T-cell (primary cell): ENCODE data around the gene CCDC157. TPM values are rescaled to one million over a fixed set of nuclear protein-coding genes. Genes with fewer than 3 reads are reported as not detected.

Experiments used
- ATAC-seq, 4 experiments: fragments of 200-7000 bp in 3 of 4; fragments of 150-1000 bp in 1 of 4; cut with Tn5 transposase; replicated peaks in 1 of 4; 1 replicate in 3 of 4; 2 replicates in 1 of 4; pipeline ENCODE4 v1.10.0; 2021; ENCODE audit warnings: moderate library complexity in 3 of 4, mild to moderate bottlenecking in 2 of 4, moderate number of reproducible peaks in 1 of 4
- CTCF ChIA-PET, 2 donors: fragments of 300-600 bp; sonication (Branson Sonifier 250); formaldehyde crosslinking; loops; one replicate each; lab custom pipeline; 2022; ENCODE audit warnings: antibody characterized with exemption in 2 of 2; lab: Charles Lee
- POLR2A ChIA-PET, 2 donors: fragments of 300-600 bp; sonication (Branson Sonifier 250); formaldehyde crosslinking; loops; one replicate each; lab custom pipeline; 2022; ENCODE audit warnings: antibody characterized with exemption in 2 of 2; lab: Charles Lee
- DNase-seq, 35 experiments: peaks; one replicate each; pipeline versions ENCODE4 v3.0.0 to v3.0.0-alpha.2; 2013 to 2023
- H3K27ac ChIP-seq: one replicate; pipeline ENCODE4 v1.5.1; 2013; ENCODE audit warnings: low read length
- H3K27me3 ChIP-seq, 2 experiments: replicated peaks in 1 of 2; 1 replicate in 1 of 2; 2 replicates in 1 of 2; pipeline versions ENCODE4 v1.6.1 to v1.7.0; 2013; ENCODE audit warnings: low read length in 1 of 2, mixed read lengths in 1 of 2; ENCODE audit not compliant: control insufficient read depth in 2 of 2, insufficient read depth in 2 of 2; ENCODE audit errors: extremely low read depth in 1 of 2
- H3K36me3 ChIP-seq, 2 donors: 1 replicate in 1 of 2; 2 replicates in 1 of 2; pipeline versions ENCODE4 v1.6.1 to v1.7.0; 2013; ENCODE audit warnings: low read length in 1 of 2; ENCODE audit not compliant: control insufficient read depth in 2 of 2, insufficient read depth in 1 of 2; ENCODE audit errors: extremely low read depth in 1 of 2
- H3K4me1 ChIP-seq, 2 experiments: 1 replicate in 1 of 2; 2 replicates in 1 of 2; pipeline versions ENCODE4 v1.6.1 to v1.7.0; 2013; ENCODE audit warnings: low read length in 2 of 2, mixed read lengths in 1 of 2; ENCODE audit not compliant: insufficient read depth in 2 of 2, control insufficient read depth in 1 of 2; ENCODE audit errors: extremely low read depth in 1 of 2
- H3K4me3 ChIP-seq, 2 donors: 1 replicate in 1 of 2; 2 replicates in 1 of 2; pipeline versions ENCODE4 v1.5.1 to v1.7.0; 2013; ENCODE audit warnings: mild to moderate bottlenecking in 2 of 2, low read length in 1 of 2, moderate library complexity in 1 of 2; ENCODE audit not compliant: control insufficient read depth in 1 of 2; ENCODE audit errors: extremely low read depth in 1 of 2
- H3K9me3 ChIP-seq: 2 replicates; pipeline ENCODE4 v1.7.0; 2013
- H3K27ac Mint-ChIP-seq, 2 donors: one replicate each; pipeline ENCODE4 v1.8.0; 2020 to 2021; ENCODE audit warnings: mild to moderate bottlenecking in 2 of 2, mixed read lengths in 2 of 2
- H3K27me3 Mint-ChIP-seq, 2 donors: one replicate each; pipeline ENCODE4 v1.8.0; 2021 to 2022; ENCODE audit warnings: mixed read lengths in 2 of 2
- H3K36me3 Mint-ChIP-seq: one replicate; pipeline ENCODE4 v1.8.0; 2021; ENCODE audit warnings: mixed read lengths
- H3K4me1 Mint-ChIP-seq, 3 donors: one replicate each; pipeline ENCODE4 v1.8.0; 2020 to 2022; ENCODE audit warnings: mixed read lengths in 3 of 3, mild to moderate bottlenecking in 1 of 3
- H3K4me3 Mint-ChIP-seq, 3 donors: one replicate each; pipeline ENCODE4 v1.8.0; 2020 to 2022; ENCODE audit warnings: mild to moderate bottlenecking in 3 of 3, mixed read lengths in 3 of 3, moderate library complexity in 3 of 3
- H3K9me3 Mint-ChIP-seq, 3 donors: one replicate each; pipeline ENCODE4 v1.8.0; 2020 to 2022; ENCODE audit warnings: mixed read lengths in 3 of 3
- WGBS: methylation state at CpG from one replicate; pipeline ENCODE4 v1.1.5; 2013; ENCODE audit warnings: missing lambda C conversion rate; ENCODE audit not compliant: insufficient coverage; 5-methylcytosine and 5-hydroxymethylcytosine counted together
- total RNA-seq, 35 experiments: library from RNA in 6 of 35; stranded (reverse) in 6 of 35; fragments of 120-200 nt in 1 of 35; gene quantifications; one replicate each; pipeline versions ENCODE4 v1.2.1 to v1.2.4 and lab custom pipeline; 2013 to 2026

CCDC157 gene
- total RNA-seq, 5 donors from 2014 or later (not counting 1 experiment from before 2014, with no cell fraction given) = 4.6 to 10.9 (median 5.1) TPM

GRCh38 chr22:30406400-30406799 is 49.6 kb downstream of the CCDC157 start:
- no peak for DNase-seq
- H3K9me3 Mint-ChIP-seq = no peaks in the 10 kb centered on the region
- H3K27ac Mint-ChIP-seq = no peak overlapping the region
- H3K36me3 ChIP-seq = peaks cover 11 to 16% of the 10 kb centered on the region in 2 donors
- no peaks in the 10 kb centered on the region for H3K27me3 Mint-ChIP-seq
- peaks cover 17% of the 10 kb centered on the region for H3K36me3 Mint-ChIP-seq
- no peak overlapping the region for H3K27ac ChIP-seq
- no peak overlapping the region for H3K4me3 ChIP-seq
- H3K4me3 Mint-ChIP-seq = no peak overlapping the region
- H3K4me1 ChIP-seq = peaks cover 0 to 2% of the 10 kb centered on the region in 2 experiments
- no peaks in the 10 kb centered on the region for H3K9me3 ChIP-seq
- no peaks in the 10 kb centered on the region for H3K27me3 ChIP-seq
- ChIA-PET CTCF (interaction anchor here in 1 of 2 donors (0.6 kb wide), 1 partner anchor 21 kb away, joined by 3 read pairs; no protein-coding TSS in a partner anchor), POLR2A (no interaction called here)
- peaks cover 4 to 10% (median 4%) of the 10 kb centered on the region in 3 donors for H3K4me1 Mint-ChIP-seq
- 97% methylated on average over 5 of the region's 6 CpGs for WGBS
- ATAC-seq = no peak

GRCh38 chr22:30408388-30409102 is 51.7 kb downstream of the CCDC157 start:
- peaks cover 16 to 26% (median 18%) of the 10 kb centered on the region in 3 donors for H3K4me1 Mint-ChIP-seq
- no peaks in the 10 kb centered on the region for H3K9me3 Mint-ChIP-seq
- Histone ChIP-seq H3K27me3 (no peaks in the 10 kb centered on the region), H3K27ac (no peak overlapping the region), H3K4me3 (no peak overlapping the region), H3K4me1 (peaks cover 1 to 11% of the 10 kb centered on the region in 2 experiments), H3K36me3 (peaks cover 11 to 16% of the 10 kb centered on the region in 2 donors), H3K9me3 (no peaks in the 10 kb centered on the region)
- POLR2A ChIA-PET = interaction anchor here in 1 of 2 donors (0.6 kb wide), 1 partner anchor 337 kb away, joined by 3 read pairs; no protein-coding TSS in a partner anchor
- CTCF ChIA-PET = no interaction called here
- no peak overlapping the region for H3K27ac Mint-ChIP-seq
- ATAC-seq (no peak), DNase-seq (no peak)
- WGBS = 83% methylated on average over 11 of the region's 13 CpGs
- peaks cover 26% of the 10 kb centered on the region for H3K36me3 Mint-ChIP-seq
- H3K4me3 Mint-ChIP-seq = no peak overlapping the region
- H3K27me3 Mint-ChIP-seq = no peaks in the 10 kb centered on the region

GRCh38 chr22:30411780-30412179 is 55.0 kb downstream of the CCDC157 start:
- DNase-seq = no peak
- Histone ChIP-seq H3K4me1 (peaks cover 16 to 31% of the 10 kb centered on the region in 2 experiments), H3K27me3 (no peaks in the 10 kb centered on the region), H3K9me3 (no peaks in the 10 kb centered on the region), H3K36me3 (peaks cover 13 to 22% of the 10 kb centered on the region in 2 donors), H3K27ac (no peak overlapping the region), H3K4me3 (no peak overlapping the region)
- CTCF ChIA-PET = interaction anchor here in 1 of 2 donors (0.6 to 1.2 kb wide), 3 partner anchors 9 to 304 kb away, joined by 3 to 6 read pairs (median 3); no protein-coding TSS in a partner anchor
- Mint-ChIP-seq H3K4me1 (peaks cover 35 to 51% (median 36%) of the 10 kb centered on the region in 3 donors), H3K4me3 (peak overlapping the region in 1 of 3 donors; percentile 27), H3K9me3 (no peaks in the 10 kb centered on the region), H3K27me3 (no peaks in the 10 kb centered on the region), H3K27ac (peak overlapping the region; percentile 47 to 49), H3K36me3 (peaks cover 36% of the 10 kb centered on the region)
- no peak for ATAC-seq
- 78% methylated on average over 2 of the region's 3 CpGs for WGBS
- POLR2A ChIA-PET = interaction anchor here (0.7 to 2.6 kb wide), 3 partner anchors 11 to 282 kb away, joined by 7 to 14 read pairs (median 10); no protein-coding TSS in a partner anchor

DNA sequence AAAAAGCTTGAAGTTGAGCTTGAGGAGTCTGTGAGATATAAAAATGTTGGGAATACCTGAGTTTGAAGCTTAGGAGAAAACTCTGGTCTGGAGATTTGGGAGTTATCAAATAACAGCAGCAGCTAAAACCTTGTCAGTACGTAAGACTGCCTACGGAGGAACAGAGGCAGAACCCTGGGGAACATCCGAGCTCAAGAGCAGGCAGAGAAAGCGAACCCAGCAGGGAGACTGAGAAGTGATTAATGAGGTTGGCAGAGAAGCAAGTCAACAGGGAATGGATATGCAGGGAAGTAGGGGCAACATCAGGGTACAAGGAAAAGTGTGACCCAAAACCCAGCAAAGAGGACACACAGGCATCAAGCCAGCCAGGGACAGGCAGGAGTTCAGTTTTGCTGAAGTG is 56.2 kb downstream of the CCDC157 start:
- no peak overlapping the region for H3K27ac ChIP-seq
- peak overlapping the region in 1 of 3 donors; percentile 29 for H3K4me3 Mint-ChIP-seq
- H3K4me1 Mint-ChIP-seq = peaks cover 35 to 51% (median 37%) of the 10 kb centered on the region in 3 donors

GRCh38 chr22:30413745-30414524 is 57.1 kb downstream of the CCDC157 start:
- Histone ChIP-seq H3K9me3 (no peaks in the 10 kb centered on the region), H3K27ac (peak overlapping the region; percentile 62), H3K27me3 (no peaks in the 10 kb centered on the region), H3K4me3 (peak overlapping the region in 1 of 2 donors; percentile 49), H3K36me3 (peaks cover 5 to 29% of the 10 kb centered on the region in 2 donors), H3K4me1 (peaks cover 16 to 31% of the 10 kb centered on the region in 2 experiments)
- ATAC-seq = peak; percentile 76 to 79 (median 78)
- Mint-ChIP-seq H3K36me3 (peaks cover 44% of the 10 kb centered on the region), H3K27ac (peak overlapping the region; percentile 87 to 94), H3K4me3 (peak overlapping the region; percentile 2 to 29 (median 11)), H3K4me1 (peaks cover 35 to 51% (median 37%) of the 10 kb centered on the region in 3 donors), H3K9me3 (no peaks in the 10 kb centered on the region), H3K27me3 (no peaks in the 10 kb centered on the region)
- POLR2A ChIA-PET = interaction anchor here (0.6 to 2.6 kb wide), 7 partner anchors 9 to 22 kb away, joined by 3 to 14 read pairs (median 6); partner anchors contain the start of gene SEC14L2 (in 1 of the 2)
- DNase-seq = peak in 1 of 35 experiments; percentile 21
- CTCF ChIA-PET = interaction anchor here (0.6 to 1.8 kb wide), 4 partner anchors 11 to 1760 kb away, joined by 3 to 12 read pairs (median 6); partner anchors contain the start of gene MTFP1 (in 1 of the 2)
- 90% methylated on average over 2 of the region's 5 CpGs for WGBS

More for the DNA sequence above, 56.2 kb downstream of the CCDC157 start:
- 100% methylated on average over 4 of the region's 4 CpGs for WGBS
- no peaks in the 10 kb centered on the region for H3K27me3 ChIP-seq
- H3K27me3 Mint-ChIP-seq = no peaks in the 10 kb centered on the region
- peaks cover 41% of the 10 kb centered on the region for H3K36me3 Mint-ChIP-seq
- H3K9me3 ChIP-seq = no peaks in the 10 kb centered on the region
- no peaks in the 10 kb centered on the region for H3K9me3 Mint-ChIP-seq
- ATAC-seq (no peak), DNase-seq (no peak)
- H3K4me1 ChIP-seq = peaks cover 16 to 31% of the 10 kb centered on the region in 2 experiments
- ChIA-PET CTCF (interaction anchor here in 1 of 2 donors (0.7 to 1.8 kb wide), 3 partner anchors 8 to 21 kb away, joined by 3 to 12 read pairs (median 3); partner anchors contain the start of gene MTFP1), POLR2A (interaction anchor here (0.5 to 2.6 kb wide), 7 partner anchors 8 to 281 kb away, joined by 3 to 14 read pairs (median 6); no protein-coding TSS in a partner anchor)
- peaks cover 8 to 22% of the 10 kb centered on the region in 2 donors for H3K36me3 ChIP-seq
- peak overlapping the region; percentile 87 to 94 for H3K27ac Mint-ChIP-seq
- no peak overlapping the region for H3K4me3 ChIP-seq
